ENCODE results near the gene PPP2R5C. TPM values are rescaled to one million over a fixed set of nuclear protein-coding genes. Genes with fewer than 3 reads are reported as not detected.

PPP2R5C gene
- total RNA-seq, 1 experiment from 2014 or later: 80.3 TPM

DNA sequence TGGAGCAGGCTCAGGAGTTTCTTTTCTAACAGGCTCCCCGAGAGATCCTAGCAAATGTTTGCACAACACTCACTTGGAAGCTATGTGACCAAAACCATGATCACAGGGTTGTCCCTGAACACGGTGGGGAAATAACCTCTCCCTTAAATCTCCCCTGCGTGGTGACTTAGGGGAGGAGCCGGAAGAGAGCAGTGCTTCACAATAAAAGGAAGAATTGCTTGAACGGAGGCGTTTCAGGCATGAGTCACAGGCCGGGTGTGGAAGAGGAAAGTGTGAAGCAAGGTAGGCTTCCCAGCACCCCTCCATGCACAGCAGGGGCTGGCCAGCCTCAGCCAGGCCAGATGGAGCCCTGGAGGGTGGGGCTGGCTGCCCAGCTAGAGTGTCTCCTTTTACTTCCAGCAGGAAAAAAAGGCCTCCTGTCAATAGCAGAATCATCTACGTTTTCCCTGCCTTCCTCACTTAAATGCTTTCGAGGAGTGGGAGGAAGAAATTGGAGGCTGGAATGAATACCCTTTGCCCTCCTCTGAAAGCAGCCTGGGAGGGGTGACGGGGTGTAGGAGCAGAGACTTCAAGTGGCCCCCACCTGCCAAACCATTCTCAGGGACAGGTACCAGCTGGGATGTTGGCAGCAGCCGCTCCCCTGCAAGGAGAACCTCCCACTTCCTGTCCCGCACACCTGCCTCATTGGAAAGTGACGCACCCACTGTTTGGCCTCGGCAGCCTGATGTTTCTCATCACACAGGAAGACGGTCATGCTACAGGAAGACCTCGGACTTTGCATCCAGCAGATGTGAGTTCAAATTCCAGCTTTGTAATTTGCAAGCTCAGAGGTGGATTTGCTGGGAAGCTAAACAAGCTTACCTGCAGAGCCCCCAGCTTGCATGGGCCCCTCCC lies 30.1 kb upstream of the PPP2R5C start:
- Histone ChIP-seq H3K9me3 (ENCODE audit: control insufficient read depth, insufficient read depth, low read depth, low read length) (no peaks in the 10 kb centered on the region), H3K4me1 (ENCODE audit: control insufficient read depth, insufficient read depth, low read length) (peaks cover 7% of the 10 kb centered on the region), H3K27me3 (ENCODE audit: control insufficient read depth, insufficient read depth, low read length) (no peaks in the 10 kb centered on the region), H3K27ac (ENCODE audit: low read length) (no peak overlapping the region), H3K4me3 (ENCODE audit: low read depth in 2 of 2, low read length in 2 of 2) (peak overlapping the region in 1 of 2 experiments; percentile 16; a peak in 1 of 4 replicates), H3K36me3 (ENCODE audit: control insufficient read depth, insufficient read depth, low read length) (no peaks in the 10 kb centered on the region)
- TF ChIP-seq POLR2AphosphoS5 (IDR thresholded peaks at IDR 0.05; ENCODE audit: low read depth, low read length) (no peak), TCF7L2 (IDR thresholded peaks at IDR 0.05; ENCODE audit: low read depth, low read length) (no peak), SIN3A (IDR thresholded peaks at IDR 0.05; ENCODE audit: borderline replicate concordance, insufficient read depth, low read depth, low read length) (no peak)
- TF ChIP-seq, protein P1, sequence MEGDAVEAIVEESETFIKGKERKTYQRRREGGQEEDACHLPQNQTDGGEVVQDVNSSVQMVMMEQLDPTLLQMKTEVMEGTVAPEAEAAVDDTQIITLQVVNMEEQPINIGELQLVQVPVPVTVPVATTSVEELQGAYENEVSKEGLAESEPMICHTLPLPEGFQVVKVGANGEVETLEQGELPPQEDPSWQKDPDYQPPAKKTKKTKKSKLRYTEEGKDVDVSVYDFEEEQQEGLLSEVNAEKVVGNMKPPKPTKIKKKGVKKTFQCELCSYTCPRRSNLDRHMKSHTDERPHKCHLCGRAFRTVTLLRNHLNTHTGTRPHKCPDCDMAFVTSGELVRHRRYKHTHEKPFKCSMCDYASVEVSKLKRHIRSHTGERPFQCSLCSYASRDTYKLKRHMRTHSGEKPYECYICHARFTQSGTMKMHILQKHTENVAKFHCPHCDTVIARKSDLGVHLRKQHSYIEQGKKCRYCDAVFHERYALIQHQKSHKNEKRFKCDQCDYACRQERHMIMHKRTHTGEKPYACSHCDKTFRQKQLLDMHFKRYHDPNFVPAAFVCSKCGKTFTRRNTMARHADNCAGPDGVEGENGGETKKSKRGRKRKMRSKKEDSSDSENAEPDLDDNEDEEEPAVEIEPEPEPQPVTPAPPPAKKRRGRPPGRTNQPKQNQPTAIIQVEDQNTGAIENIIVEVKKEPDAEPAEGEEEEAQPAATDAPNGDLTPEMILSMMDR (IDR thresholded peaks at IDR 0.05): no peak
- TF ChIP-seq, protein P2, sequence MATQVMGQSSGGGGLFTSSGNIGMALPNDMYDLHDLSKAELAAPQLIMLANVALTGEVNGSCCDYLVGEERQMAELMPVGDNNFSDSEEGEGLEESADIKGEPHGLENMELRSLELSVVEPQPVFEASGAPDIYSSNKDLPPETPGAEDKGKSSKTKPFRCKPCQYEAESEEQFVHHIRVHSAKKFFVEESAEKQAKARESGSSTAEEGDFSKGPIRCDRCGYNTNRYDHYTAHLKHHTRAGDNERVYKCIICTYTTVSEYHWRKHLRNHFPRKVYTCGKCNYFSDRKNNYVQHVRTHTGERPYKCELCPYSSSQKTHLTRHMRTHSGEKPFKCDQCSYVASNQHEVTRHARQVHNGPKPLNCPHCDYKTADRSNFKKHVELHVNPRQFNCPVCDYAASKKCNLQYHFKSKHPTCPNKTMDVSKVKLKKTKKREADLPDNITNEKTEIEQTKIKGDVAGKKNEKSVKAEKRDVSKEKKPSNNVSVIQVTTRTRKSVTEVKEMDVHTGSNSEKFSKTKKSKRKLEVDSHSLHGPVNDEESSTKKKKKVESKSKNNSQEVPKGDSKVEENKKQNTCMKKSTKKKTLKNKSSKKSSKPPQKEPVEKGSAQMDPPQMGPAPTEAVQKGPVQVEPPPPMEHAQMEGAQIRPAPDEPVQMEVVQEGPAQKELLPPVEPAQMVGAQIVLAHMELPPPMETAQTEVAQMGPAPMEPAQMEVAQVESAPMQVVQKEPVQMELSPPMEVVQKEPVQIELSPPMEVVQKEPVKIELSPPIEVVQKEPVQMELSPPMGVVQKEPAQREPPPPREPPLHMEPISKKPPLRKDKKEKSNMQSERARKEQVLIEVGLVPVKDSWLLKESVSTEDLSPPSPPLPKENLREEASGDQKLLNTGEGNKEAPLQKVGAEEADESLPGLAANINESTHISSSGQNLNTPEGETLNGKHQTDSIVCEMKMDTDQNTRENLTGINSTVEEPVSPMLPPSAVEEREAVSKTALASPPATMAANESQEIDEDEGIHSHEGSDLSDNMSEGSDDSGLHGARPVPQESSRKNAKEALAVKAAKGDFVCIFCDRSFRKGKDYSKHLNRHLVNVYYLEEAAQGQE (IDR thresholded peaks at IDR 0.05; ENCODE audit: insufficient read depth in 1 of 2, low read depth in 2 of 2, low read length in 1 of 2): no peak
- ChIA-PET POLR2A (no interaction called here), CTCF (no interaction called here)
- in situ Hi-C loops (cut with HindIII; ENCODE audit: low pct_unique_long_range_greater_than_20kb, low sequenced_read_pairs): no loop called here
- no TSS peak for BruUV-seq (replicated peaks)
- DNase-seq (ENCODE audit: low read depth, low spot score) (no peak), ATAC-seq (peak; percentile 90)
- intact Hi-C loops (cut with micrococcal nuclease; ENCODE audit: unreplicated experiment): no loop called here

DNA sequence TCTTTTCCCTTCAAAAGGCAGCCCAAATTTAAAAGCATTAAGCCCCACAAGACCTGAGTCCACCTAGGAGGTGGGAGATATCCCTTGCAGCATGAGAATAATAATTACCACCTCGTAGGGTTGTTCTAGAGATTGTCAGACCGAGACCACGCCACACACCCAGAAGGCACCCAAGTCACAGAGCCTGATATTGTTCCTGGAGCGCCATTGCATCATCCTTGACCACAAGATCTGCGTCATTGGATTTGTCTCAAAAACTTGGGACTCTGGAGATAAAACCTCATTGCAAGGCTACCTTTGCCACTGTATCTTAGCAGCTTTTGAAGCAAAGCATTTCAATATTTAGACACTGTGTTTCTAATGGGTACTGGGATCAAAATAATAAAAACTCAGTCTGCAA lies 29.4 kb upstream of the PPP2R5C start:
- intact Hi-C loops (cut with micrococcal nuclease; ENCODE audit: unreplicated experiment) (no loop called here), in situ Hi-C loops (cut with HindIII; ENCODE audit: low pct_unique_long_range_greater_than_20kb, low sequenced_read_pairs) (no loop called here)
- Histone ChIP-seq H3K4me3 (ENCODE audit: low read depth in 2 of 2, low read length in 2 of 2) (no peak overlapping the region), H3K36me3 (ENCODE audit: control insufficient read depth, insufficient read depth, low read length) (no peaks in the 10 kb centered on the region), H3K9me3 (ENCODE audit: control insufficient read depth, insufficient read depth, low read depth, low read length) (no peaks in the 10 kb centered on the region), H3K4me1 (ENCODE audit: control insufficient read depth, insufficient read depth, low read length) (peaks cover 7% of the 10 kb centered on the region), H3K27ac (ENCODE audit: low read length) (no peak overlapping the region), H3K27me3 (ENCODE audit: control insufficient read depth, insufficient read depth, low read length) (no peaks in the 10 kb centered on the region)
- DNase-seq (ENCODE audit: low read depth, low spot score) (no peak), ATAC-seq (no peak)
- BruUV-seq (replicated peaks): no TSS peak
- POLR2A ChIA-PET: no interaction called here
- CTCF ChIA-PET: no interaction called here
- TF ChIP-seq TCF7L2 (IDR thresholded peaks at IDR 0.05; ENCODE audit: low read depth, low read length) (no peak), POLR2AphosphoS5 (IDR thresholded peaks at IDR 0.05; ENCODE audit: low read depth, low read length) (no peak), SIN3A (IDR thresholded peaks at IDR 0.05; ENCODE audit: borderline replicate concordance, insufficient read depth, low read depth, low read length) (no peak)
- TF ChIP-seq, protein P1 (IDR thresholded peaks at IDR 0.05): no peak
- TF ChIP-seq, protein P2 (IDR thresholded peaks at IDR 0.05; ENCODE audit: insufficient read depth in 1 of 2, low read depth in 2 of 2, low read length in 1 of 2): no peak
